Thymus (tissue), 11 donors: ENCODE measurements around the gene FGF14. TPM values are rescaled to one million over a fixed set of nuclear protein-coding genes. Genes with fewer than 3 reads are reported as not detected.
A peak's percentile ranks its signal among the peaks of the same experiment; 100 is the strongest.

Source experiments
- DNase-seq, 9 donors: peaks; one replicate each; pipeline ENCODE4 v3.0.0-alpha.2; 2013; ENCODE audit warnings: low spot score in 9 of 9, low read depth in 6 of 9, missing footprints in 1 of 9
- H3K27ac ChIP-seq, 2 donors: one replicate each; pipeline ENCODE4 v1.5.1; 2013; ENCODE audit warnings: control low read depth in 1 of 2, low read depth in 1 of 2, low read length in 1 of 2, mild to moderate bottlenecking in 1 of 2, moderate library complexity in 1 of 2
- H3K27me3 ChIP-seq, 2 donors: one replicate each; pipeline ENCODE4 v1.5.1; 2013; ENCODE audit warnings: low read length in 1 of 2; ENCODE audit not compliant: control insufficient read depth in 2 of 2, insufficient read depth in 1 of 2
- H3K36me3 ChIP-seq, 2 donors: one replicate each; pipeline ENCODE4 v1.5.1; 2013; ENCODE audit warnings: low read length in 1 of 2, mild to moderate bottlenecking in 1 of 2, moderate library complexity in 1 of 2; ENCODE audit not compliant: control insufficient read depth in 2 of 2, insufficient read depth in 2 of 2
- H3K4me1 ChIP-seq, 2 donors: one replicate each; pipeline ENCODE4 v1.5.1; 2013; ENCODE audit warnings: low read length in 2 of 2; ENCODE audit not compliant: control insufficient read depth in 2 of 2, insufficient read depth in 2 of 2
- H3K4me3 ChIP-seq, 2 donors: one replicate each; pipeline ENCODE4 v1.5.1; 2013; ENCODE audit warnings: low read length in 2 of 2, control low read depth in 1 of 2, mild to moderate bottlenecking in 1 of 2
- H3K9me3 ChIP-seq, 2 donors: one replicate each; pipeline ENCODE4 v1.5.1; 2013; ENCODE audit warnings: low read length in 1 of 2, mild to moderate bottlenecking in 1 of 2; ENCODE audit not compliant: control insufficient read depth in 2 of 2, insufficient read depth in 1 of 2
- WGBS: extraction: QIAGEN DNeasy Blood & Tissue Kit; methylation state at CpG from one replicate; pipeline ENCODE4 v1.1.7; 2013; 5-methylcytosine and 5-hydroxymethylcytosine counted together
- polyA plus RNA-seq: library from polyadenylated mRNA; stranded (reverse); fragments of 200-250 nt; gene quantifications from one replicate; pipeline ENCODE4 v1.2.3, GENCODE V29; 2013
- total RNA-seq: library from RNA; stranded (reverse); fragments of 120-200 nt; gene quantifications from one replicate; pipeline ENCODE4 v1.2.4, GENCODE V29; 2013
- donor health status: healthy.

FGF14 gene
- total and polyA plus RNA-seq, 2 donors: 0.05 to 0.14 TPM

DNA sequence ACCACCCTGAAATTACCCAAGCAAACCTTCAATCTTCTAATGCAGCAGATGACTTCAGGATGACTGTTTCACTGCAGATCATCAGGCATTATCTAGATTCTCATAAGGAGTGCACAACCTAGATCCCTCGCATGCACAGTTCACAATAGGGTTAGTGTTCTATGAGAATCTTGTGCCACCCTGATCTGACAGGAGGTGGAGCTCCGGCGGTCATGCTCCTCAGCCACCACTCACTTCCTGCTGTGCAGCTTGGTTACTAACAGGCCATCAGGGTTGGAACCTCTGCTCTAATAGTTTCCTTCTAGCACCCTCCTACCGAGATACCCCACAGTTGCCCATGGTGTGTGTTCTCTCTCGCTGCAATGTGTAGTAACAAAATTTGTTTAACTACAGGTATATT lies 442.8 kb downstream of the FGF14 start:
- H3K27me3 ChIP-seq: no peaks in the 10 kb centered on the region
- DNase-seq: no peak
- H3K36me3 ChIP-seq: no peaks in the 10 kb centered on the region
- no peaks in the 10 kb centered on the region for H3K4me1 ChIP-seq
- H3K27ac ChIP-seq: no peak overlapping the region
- no peak overlapping the region for H3K4me3 ChIP-seq
- H3K9me3 ChIP-seq: no peaks in the 10 kb centered on the region
- WGBS: 81% methylated on average over 5 of the region's 5 CpGs

DNA sequence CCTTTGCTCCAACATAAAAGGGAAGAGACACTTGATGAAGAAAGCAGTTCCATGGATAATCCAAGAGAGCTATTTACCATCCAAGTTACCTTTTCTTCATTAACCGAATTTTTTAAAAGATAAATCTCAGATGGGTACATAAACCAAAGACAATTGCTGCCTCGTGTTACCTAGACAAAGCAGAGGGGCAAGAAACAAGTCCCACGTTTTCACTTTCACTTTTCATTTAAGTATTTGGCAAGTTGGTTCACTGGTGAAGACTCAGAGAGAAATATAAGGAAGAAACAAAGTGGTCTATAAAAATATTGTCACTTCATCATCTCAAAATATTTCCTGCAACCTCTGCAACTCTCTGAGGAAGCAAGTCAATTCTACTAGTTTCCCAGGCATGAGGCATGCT lies 446.1 kb downstream of the FGF14 start:
- Histone ChIP-seq H3K4me1 (no peaks in the 10 kb centered on the region), H3K36me3 (no peaks in the 10 kb centered on the region), H3K9me3 (no peaks in the 10 kb centered on the region), H3K4me3 (no peak overlapping the region), H3K27me3 (no peaks in the 10 kb centered on the region), H3K27ac (no peak overlapping the region)
- WGBS: 60% methylated on average over 3 of the region's 3 CpGs
- no peak for DNase-seq

GRCh38 chr13:101951114-101951513 lies 450.7 kb downstream of the FGF14 start:
- DNase-seq: no peak
- Histone ChIP-seq H3K36me3 (no peaks in the 10 kb centered on the region), H3K4me3 (no peak overlapping the region), H3K4me1 (no peaks in the 10 kb centered on the region), H3K9me3 (no peaks in the 10 kb centered on the region), H3K27ac (no peak overlapping the region), H3K27me3 (no peaks in the 10 kb centered on the region)
- 91% methylated on average over 2 of the region's 2 CpGs for WGBS

DNA sequence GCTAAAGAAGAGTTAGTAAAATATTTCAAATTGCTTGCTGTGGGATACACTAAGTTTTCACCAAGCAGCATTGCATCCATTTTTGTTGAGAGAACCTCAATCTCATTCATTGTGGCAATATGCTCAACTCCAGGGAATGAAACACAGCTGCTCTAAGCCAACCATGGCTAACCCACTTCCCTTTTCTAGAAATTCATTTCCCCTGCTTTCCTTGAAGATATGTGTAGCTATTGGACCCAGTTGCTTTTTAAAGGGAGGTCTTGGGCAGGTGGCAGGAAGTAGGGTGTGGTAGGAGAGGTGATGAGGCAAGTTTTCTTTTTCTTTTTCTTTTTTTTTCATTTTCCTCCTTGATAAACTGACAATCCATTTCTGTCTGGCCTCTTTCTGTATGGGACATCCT lies 452.2 kb downstream of the FGF14 start:
- H3K4me1 ChIP-seq: no peaks in the 10 kb centered on the region
- H3K4me3 ChIP-seq: no peak overlapping the region
- no peaks in the 10 kb centered on the region for H3K9me3 ChIP-seq
- H3K27me3 ChIP-seq: no peaks in the 10 kb centered on the region
- H3K27ac ChIP-seq: no peak overlapping the region
- DNase-seq: no peak
- no peaks in the 10 kb centered on the region for H3K36me3 ChIP-seq

DNA sequence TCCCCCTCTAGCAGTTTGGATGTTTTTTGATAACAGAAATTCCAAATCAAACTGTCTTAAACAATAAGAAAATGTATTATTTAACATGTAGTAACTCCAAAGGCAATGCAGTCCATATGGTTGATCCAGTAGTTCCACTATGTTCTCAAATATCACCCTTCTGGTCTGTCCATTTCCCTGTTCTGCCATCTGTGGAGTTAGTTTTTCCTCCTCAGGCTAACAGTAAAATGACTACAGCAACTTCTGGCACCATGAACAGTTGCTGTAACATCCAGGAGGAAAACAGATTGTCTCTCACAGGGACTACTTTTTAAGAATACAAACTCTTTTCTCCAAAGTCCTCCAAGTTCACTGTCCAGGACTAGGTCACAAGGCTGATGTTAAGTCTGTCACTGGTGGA lies 455.4 kb downstream of the FGF14 start:
- Histone ChIP-seq H3K27ac (no peak overlapping the region), H3K36me3 (no peaks in the 10 kb centered on the region), H3K9me3 (no peaks in the 10 kb centered on the region), H3K27me3 (no peaks in the 10 kb centered on the region), H3K4me3 (no peak overlapping the region), H3K4me1 (no peaks in the 10 kb centered on the region)
- no peak for DNase-seq

DNA sequence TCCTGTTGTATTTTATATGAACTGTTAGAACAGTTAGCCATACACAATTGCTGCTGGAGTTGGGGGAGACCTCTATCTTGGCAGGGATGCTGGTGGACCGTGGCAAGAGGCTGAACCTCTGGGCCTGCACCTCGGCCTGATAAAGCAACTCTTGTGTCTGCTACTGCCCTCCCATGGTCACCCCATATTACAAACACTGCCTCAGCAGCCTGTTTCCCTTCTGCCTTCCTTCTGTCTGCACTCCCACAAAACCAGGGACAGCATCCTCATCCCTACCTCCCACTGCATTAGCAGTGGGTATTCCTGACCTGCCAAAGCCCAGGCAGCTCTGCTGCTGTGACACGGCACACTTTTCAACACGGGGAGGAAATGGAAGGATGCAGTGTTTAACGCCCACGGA lies 456.4 kb downstream of the FGF14 start:
- no peaks in the 10 kb centered on the region for H3K4me1 ChIP-seq
- H3K4me3 ChIP-seq: no peak overlapping the region
- no peak for DNase-seq
- no peak overlapping the region for H3K27ac ChIP-seq
- H3K9me3 ChIP-seq: no peaks in the 10 kb centered on the region
- no peaks in the 10 kb centered on the region for H3K36me3 ChIP-seq
- 62% methylated on average over 6 of the region's 6 CpGs for WGBS
- H3K27me3 ChIP-seq: no peaks in the 10 kb centered on the region

DNA sequence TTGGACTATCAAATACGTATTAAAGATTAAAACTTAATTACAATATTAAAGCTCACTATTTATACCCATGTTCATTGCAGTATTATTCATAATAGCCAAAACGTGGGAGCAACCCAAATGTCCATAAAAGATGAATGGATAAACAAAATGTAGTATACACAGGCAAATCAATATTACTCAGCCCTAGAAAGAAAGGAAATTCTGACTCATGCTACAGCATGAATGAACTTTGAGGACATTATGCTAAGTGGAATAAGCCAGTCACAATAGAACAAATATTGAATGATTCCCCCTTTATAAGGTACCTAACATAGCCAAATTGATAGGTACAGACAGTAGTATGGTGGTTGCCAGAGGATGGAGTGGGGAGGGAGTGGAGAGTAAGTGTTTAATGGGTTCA lies 457.3 kb downstream of the FGF14 start:
- 57% methylated on average over 2 of the region's 2 CpGs for WGBS
- Histone ChIP-seq H3K4me3 (no peak overlapping the region), H3K9me3 (no peaks in the 10 kb centered on the region), H3K27me3 (no peaks in the 10 kb centered on the region), H3K4me1 (no peaks in the 10 kb centered on the region), H3K36me3 (no peaks in the 10 kb centered on the region), H3K27ac (no peak overlapping the region)
- no peak for DNase-seq

GRCh38 chr13:101942535-101943157 lies 459.2 kb downstream of the FGF14 start:
- no peaks in the 10 kb centered on the region for H3K9me3 ChIP-seq
- DNase-seq: no peak
- H3K27me3 ChIP-seq: no peaks in the 10 kb centered on the region
- H3K4me3 ChIP-seq: no peak overlapping the region
- H3K27ac ChIP-seq: no peak overlapping the region
- 77% methylated on average over 2 of the region's 2 CpGs for WGBS
- H3K4me1 ChIP-seq: no peaks in the 10 kb centered on the region
- no peaks in the 10 kb centered on the region for H3K36me3 ChIP-seq

DNA sequence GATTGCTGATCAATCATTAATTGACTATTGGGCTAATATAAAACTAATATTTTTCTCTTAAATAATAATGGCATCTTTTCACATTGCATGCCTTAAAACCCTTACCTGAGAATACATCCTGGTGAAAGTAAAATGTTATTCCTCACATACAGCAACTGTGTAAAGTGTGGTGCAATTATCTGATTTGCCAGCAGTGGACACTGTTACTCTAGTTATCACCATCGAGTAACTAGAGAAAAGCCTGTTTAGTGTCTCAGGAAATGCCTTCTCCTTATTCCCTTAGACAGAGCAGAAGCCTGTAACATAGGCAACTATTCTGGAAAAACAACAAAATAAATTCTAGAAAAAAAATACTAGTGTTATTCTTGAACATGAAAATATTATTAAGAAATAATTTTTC lies 459.8 kb downstream of the FGF14 start:
- peak in 1 of 9 donors; percentile 12 for DNase-seq
- WGBS: 2% methylated on average over 1 of the region's 1 CpG

More for the DNA sequence above, 459.8 kb downstream of the FGF14 start:
- H3K9me3 ChIP-seq: no peaks in the 10 kb centered on the region
- H3K36me3 ChIP-seq: no peaks in the 10 kb centered on the region
- H3K4me1 ChIP-seq: no peaks in the 10 kb centered on the region
- H3K4me3 ChIP-seq: no peak overlapping the region
- no peaks in the 10 kb centered on the region for H3K27me3 ChIP-seq
- no peak overlapping the region for H3K27ac ChIP-seq
